ENCODE measurements around the gene TMCC1. TPM values are rescaled to one million over a fixed set of nuclear protein-coding genes. Genes with fewer than 3 reads are reported as not detected.
"Not testable (repeated sequence)": the region's sequence is repeated elsewhere in the genome, so short reads cannot be mapped to it uniquely, and the experiment has no call there.

Gene TMCC1
- total and polyA plus RNA-seq, 7 donors = 10.3 to 35.2 (median 27.6) TPM

- Histone ChIP-seq H3K9me3 (no peaks in the 10 kb centered on the region), H3K4me1 (no peaks in the 10 kb centered on the region), H3K27me3 (no peaks in the 10 kb centered on the region), H3K4me3 (no peak overlapping the region), H3K27ac (no peak overlapping the region), H3K36me3 (no peaks in the 10 kb centered on the region)
- no peak for DNase-seq
- intact Hi-C loops (cut with DNase I) = no loop called here
- 96 to 97% methylated on average over 6 of the region's 6 CpGs for WGBS, 2 donors
- no peak for TF ChIP-seq POLR2A (IDR thresholded peaks at IDR 0.05)
- no peak for TF ChIP-seq EP300 (IDR thresholded peaks at IDR 0.05)
- TF ChIP-seq POLR2AphosphoS5 (IDR thresholded peaks at IDR 0.05) = no peak
- no peak for TF ChIP-seq CTCF (IDR thresholded peaks at IDR 0.05)
Observed at GRCh38 chr3:129697229-129697969, 196.1 kb downstream of the TMCC1 start.

GRCh38 chr3:129696430-129696829 lies 197.1 kb downstream of the TMCC1 start:
- H3K27me3 ChIP-seq; H3K36me3 ChIP-seq; H3K27ac ChIP-seq; H3K9me3 ChIP-seq; H3K4me1 ChIP-seq; DNase-seq; H3K4me3 ChIP-seq; intact Hi-C loops (cut with DNase I): not testable (repeated sequence)
- 88 to 97% methylated on average over 2 of the region's 2 CpGs for WGBS, 2 donors

- DNase-seq = peak; percentile 69
- 96% methylated on average over 2 of the region's 2 CpGs for WGBS, 2 donors
- Histone ChIP-seq H3K4me1 (peaks cover 0 to 6% (median 0%) of the 10 kb centered on the region in 4 donors), H3K36me3 (no peaks in the 10 kb centered on the region), H3K27ac (no peak overlapping the region), H3K9me3 (no peaks in the 10 kb centered on the region), H3K27me3 (no peaks in the 10 kb centered on the region), H3K4me3 (no peak overlapping the region)
- TF ChIP-seq POLR2AphosphoS5 (IDR thresholded peaks at IDR 0.05) (peak; percentile 8 to 41 (median 27)), EP300 (IDR thresholded peaks at IDR 0.05) (no peak), POLR2A (IDR thresholded peaks at IDR 0.05) (no peak), CTCF (IDR thresholded peaks at IDR 0.05) (no peak)
- intact Hi-C loops (cut with DNase I) = no loop called here
Observed at GRCh38 chr3:129695230-129695629, 198.3 kb downstream of the TMCC1 start.

- 92 to 97% methylated on average over 5 of the region's 5 CpGs for WGBS, 2 donors
- peaks cover 0 to 15% (median 0%) of the 10 kb centered on the region in 4 donors for H3K4me1 ChIP-seq
- TF ChIP-seq POLR2A (IDR thresholded peaks at IDR 0.05) (no peak), CTCF (IDR thresholded peaks at IDR 0.05) (no peak), EP300 (IDR thresholded peaks at IDR 0.05) (no peak), POLR2AphosphoS5 (IDR thresholded peaks at IDR 0.05) (no peak)
- intact Hi-C loops (cut with DNase I) = no loop called here
- H3K36me3 ChIP-seq = no peaks in the 10 kb centered on the region
- DNase-seq = no peak
- no peaks in the 10 kb centered on the region for H3K27me3 ChIP-seq
- H3K9me3 ChIP-seq = no peaks in the 10 kb centered on the region
- no peak overlapping the region for H3K27ac ChIP-seq
- no peak overlapping the region for H3K4me3 ChIP-seq
Observed at GRCh38 chr3:129694228-129694627, 199.3 kb downstream of the TMCC1 start.

- H3K4me3 ChIP-seq = no peak overlapping the region
- 97 to 98% methylated on average over 2 of the region's 2 CpGs for WGBS, 2 donors
- no peaks in the 10 kb centered on the region for H3K9me3 ChIP-seq
- no peak for DNase-seq
- TF ChIP-seq POLR2A (IDR thresholded peaks at IDR 0.05) (no peak), POLR2AphosphoS5 (IDR thresholded peaks at IDR 0.05) (no peak), EP300 (IDR thresholded peaks at IDR 0.05) (no peak), CTCF (IDR thresholded peaks at IDR 0.05) (no peak)
- no peaks in the 10 kb centered on the region for H3K27me3 ChIP-seq
- H3K27ac ChIP-seq = no peak overlapping the region
- intact Hi-C loops (cut with DNase I) = no loop called here
- H3K36me3 ChIP-seq = no peaks in the 10 kb centered on the region
- H3K4me1 ChIP-seq = peaks cover 0 to 30% (median 7%) of the 10 kb centered on the region in 4 donors
Observed at GRCh38 chr3:129692743-129693142, 200.8 kb downstream of the TMCC1 start.
